SU-DHL-6 (cell line): ENCODE data around the gene L3MBTL4.

Experiments
- H2AFZ ChIP-seq: fragments of 200-600 bp; sonication (generic); 2 replicates; pipeline ENCODE4 v1.6.1; 2014; ENCODE audit warnings: low read depth, mild to moderate bottlenecking, moderate library complexity, mixed read lengths, antibody characterized with exemption, low read length; ENCODE audit not compliant: severe bottlenecking
- H3F3A ChIP-seq: fragments of 200-600 bp; shearing (Covaris generic); 2 replicates; pipeline ENCODE4 v1.6.0; 2016; ENCODE audit warnings: antibody characterized with exemption, mild to moderate bottlenecking; ENCODE audit not compliant: insufficient read depth
- H3K27ac ChIP-seq: fragments of 200-600 bp; sonication (generic); 2 replicates; pipeline ENCODE4 v1.5.1; 2016; ENCODE audit warnings: low read depth, mild to moderate bottlenecking, low read length, moderate library complexity, mixed read lengths
- H3K27me3 ChIP-seq: fragments of 200-600 bp; sonication (generic), shearing (Covaris generic); 2 replicates; pipeline ENCODE4 v1.6.0; 2014; ENCODE audit warnings: mild to moderate bottlenecking, low read length
- H3K36me3 ChIP-seq: fragments of 200-600 bp; sonication (generic); 2 replicates; pipeline ENCODE4 v1.6.1; 2014; ENCODE audit warnings: mild to moderate bottlenecking, low read length, mixed read lengths
- H3K4me2 ChIP-seq: fragments of 300-600, 200-600 bp; shearing (Covaris generic), sonication (generic); 2 replicates; pipeline ENCODE4 v1.6.0; 2014; ENCODE audit warnings: low read length, low read depth, mild to moderate bottlenecking; ENCODE audit not compliant: poor library complexity, severe bottlenecking
- H3K4me3 ChIP-seq: fragments of 200-600 bp; sonication (generic); 2 replicates; pipeline ENCODE4 v1.5.1; 2014; ENCODE audit warnings: antibody characterized with exemption, low read length, mild to moderate bottlenecking, mixed read lengths; ENCODE audit not compliant: insufficient read depth, poor library complexity, severe bottlenecking
- H3K79me2 ChIP-seq: fragments of 200-600 bp; sonication (generic); 2 replicates; pipeline ENCODE4 v1.6.1; 2014; ENCODE audit warnings: mild to moderate bottlenecking, low read length, moderate library complexity; ENCODE audit not compliant: insufficient read depth
- H3K9ac ChIP-seq: fragments of 200-600 bp; sonication (generic); 2 replicates; pipeline ENCODE4 v1.7.0; 2014; ENCODE audit warnings: mild to moderate bottlenecking, low read length
- H3K9me2 ChIP-seq: fragments of 200-600 bp; sonication (generic); replicated peaks from 2 replicates; pipeline ENCODE4 v1.6.1; 2014; ENCODE audit warnings: low read length; ENCODE audit not compliant: insufficient read depth
- H3K9me3 ChIP-seq: fragments of 200-600 bp; sonication (generic); 2 replicates; pipeline ENCODE4 v1.6.1; 2014; ENCODE audit warnings: low read length, mixed read lengths; ENCODE audit not compliant: insufficient read depth
- H4K20me1 ChIP-seq: fragments of 200-600 bp; sonication (generic); 2 replicates; pipeline ENCODE4 v1.6.1; 2014; ENCODE audit warnings: low read depth, mild to moderate bottlenecking, antibody characterized with exemption, low read length, moderate library complexity, mixed read lengths
- CTCF ChIP-seq: fragments of 200-600 bp; sonication (generic); IDR thresholded peaks from one replicate; pipeline ENCODE4 v1.5.1; 2017; ENCODE audit warnings: antibody characterized with exemption, mild to moderate bottlenecking, low read length, moderate library complexity; ENCODE audit not compliant: insufficient read depth, poor library complexity, severe bottlenecking
- EZH2phosphoT487 ChIP-seq: fragments of 200-600 bp; sonication (generic), shearing (Covaris generic); conservative IDR thresholded peaks from 2 replicates; pipeline ENCODE4 v1.6.1; 2018; ENCODE audit warnings: mild to moderate bottlenecking, antibody characterized with exemption, low read length, moderate library complexity, mixed read lengths

Gene L3MBTL4

GRCh38 chr18:6132751-6133368 lies 281.9 kb downstream of the L3MBTL4 start:
- Histone ChIP-seq H3K4me3 (no peak overlapping the region), H3K9me2 (no peaks in the 10 kb centered on the region), H3K27ac (no peak overlapping the region), H3K9ac (no peak overlapping the region), H3K27me3 (no peaks in the 10 kb centered on the region), H4K20me1 (no peaks in the 10 kb centered on the region), H3K79me2 (no peaks in the 10 kb centered on the region), H3K36me3 (no peaks in the 10 kb centered on the region), H3K4me2 (no peak overlapping the region), H3K9me3 (no peaks in the 10 kb centered on the region), H3F3A (no peaks in the 10 kb centered on the region), H2AFZ (no peak overlapping the region)
- no peak for TF ChIP-seq CTCF
- no peak for TF ChIP-seq EZH2phosphoT487

- H3K27me3 ChIP-seq: no peaks in the 10 kb centered on the region
- H3K4me3 ChIP-seq: no peak overlapping the region
- H3K79me2 ChIP-seq: no peaks in the 10 kb centered on the region
- H2AFZ ChIP-seq: no peak overlapping the region
- H3K36me3 ChIP-seq: no peaks in the 10 kb centered on the region
- no peaks in the 10 kb centered on the region for H3K9me3 ChIP-seq
- no peak overlapping the region for H3K9ac ChIP-seq
- no peak overlapping the region for H3K27ac ChIP-seq
- TF ChIP-seq EZH2phosphoT487 (no peak), CTCF (no peak)
- H4K20me1 ChIP-seq: no peaks in the 10 kb centered on the region
- no peak overlapping the region for H3K4me2 ChIP-seq
- H3K9me2 ChIP-seq: no peaks in the 10 kb centered on the region
- H3F3A ChIP-seq: no peaks in the 10 kb centered on the region
These were observed 293.9 kb downstream of the L3MBTL4 start for GRCh38 chr18:6120820-6121279.

DNA sequence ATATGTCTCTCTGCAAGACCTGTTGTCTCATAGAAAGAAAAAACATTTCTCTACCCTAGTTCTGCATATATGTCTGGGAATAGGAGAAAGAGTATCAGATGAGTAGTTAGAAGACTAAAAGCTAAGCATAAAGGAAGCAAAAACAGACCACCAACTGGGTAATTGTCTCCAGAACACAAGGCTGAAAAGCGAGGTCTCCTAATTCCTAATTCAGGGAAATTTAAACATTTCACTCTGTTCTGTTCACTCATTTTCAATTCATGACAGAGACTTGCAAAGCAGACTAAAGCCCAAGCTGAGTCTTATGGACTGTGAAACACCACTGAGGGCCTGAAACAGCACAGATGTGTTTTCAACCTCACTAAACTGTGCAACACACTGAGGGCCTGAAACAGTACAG lies 294.9 kb downstream of the L3MBTL4 start:
- Histone ChIP-seq H4K20me1 (no peaks in the 10 kb centered on the region), H3K9me3 (no peaks in the 10 kb centered on the region), H3K27me3 (no peaks in the 10 kb centered on the region), H3F3A (no peaks in the 10 kb centered on the region), H3K79me2 (no peaks in the 10 kb centered on the region), H3K9ac (no peak overlapping the region), H2AFZ (no peak overlapping the region), H3K27ac (no peak overlapping the region), H3K9me2 (no peaks in the 10 kb centered on the region), H3K36me3 (no peaks in the 10 kb centered on the region), H3K4me2 (no peak overlapping the region), H3K4me3 (no peak overlapping the region)
- TF ChIP-seq CTCF (no peak), EZH2phosphoT487 (no peak)
